B cell (primary cell): ENCODE measurements around the gene PLCB1.

Source experiments
- CTCF ChIP-seq: fragments of 200-600 bp; IDR thresholded peaks from one replicate; pipeline ENCODE4 v1.8.0; 2022; ENCODE audit warnings: antibody characterized with exemption, mild to moderate bottlenecking
- EZH2 ChIP-seq: IDR thresholded peaks from 2 replicates; pipeline ENCODE4 v1.6.1; 2012; ENCODE audit warnings: borderline replicate concordance, low read depth, mild to moderate bottlenecking, moderate library complexity, low read length; ENCODE audit not compliant: insufficient read depth, poor library complexity, severe bottlenecking

DNA sequence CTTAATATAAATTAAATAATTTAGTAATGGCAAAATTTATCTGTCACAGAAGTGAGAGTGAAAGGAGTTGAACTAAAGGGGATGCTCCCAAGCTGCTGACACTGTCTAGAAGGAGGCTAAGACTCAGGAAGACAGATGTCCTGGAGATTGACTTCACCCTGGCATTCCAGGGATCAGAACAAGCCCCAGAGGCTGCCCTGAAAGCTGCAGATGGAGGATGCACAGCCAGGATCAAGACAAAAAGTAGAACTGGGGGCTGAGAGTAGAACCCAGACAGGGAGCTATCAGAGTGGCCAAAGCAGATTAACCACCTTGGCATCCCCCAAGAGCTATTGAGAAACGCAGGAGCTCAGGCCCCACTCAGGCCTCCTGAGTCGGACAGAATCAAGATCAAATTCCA is 747.6 kb downstream of the PLCB1 start:
- no peak for TF ChIP-seq CTCF
- TF ChIP-seq EZH2, result no peak
